Measurements from ENCODE around the gene EMX2.
"Not testable (repeated sequence)": the region's sequence is repeated elsewhere in the genome, so short reads cannot be mapped to it uniquely, and the experiment has no call there.

Gene EMX2

GRCh38 chr10:117554241-117554814 lies 11.8 kb downstream of the EMX2 start:
- in situ Hi-C loops (cut with MboI; ENCODE audit: low sequenced_read_pairs): no loop called here

- in situ Hi-C loops (cut with MboI; ENCODE audit: low sequenced_read_pairs): no loop called here
Observed at GRCh38 chr10:117555017-117555416, 12.5 kb downstream of the EMX2 start.

GRCh38 chr10:117555863-117556262 lies 13.3 kb downstream of the EMX2 start:
- in situ Hi-C loops (cut with MboI; ENCODE audit: low sequenced_read_pairs): no loop called here

- in situ Hi-C loops (cut with MboI; ENCODE audit: low sequenced_read_pairs): no loop called here
Observed at GRCh38 chr10:117556356-117556755, 13.8 kb downstream of the EMX2 start.

- in situ Hi-C loops (cut with MboI; ENCODE audit: low sequenced_read_pairs): no loop called here
Observed at GRCh38 chr10:117559712-117560111, 17.2 kb downstream of the EMX2 start.

- in situ Hi-C loops (cut with MboI; ENCODE audit: low sequenced_read_pairs): no loop called here
Observed at GRCh38 chr10:117560942-117561341, 18.4 kb downstream of the EMX2 start.

- in situ Hi-C loops (cut with MboI; ENCODE audit: low sequenced_read_pairs): no loop called here
Observed at GRCh38 chr10:117562220-117562619, 19.7 kb downstream of the EMX2 start.

GRCh38 chr10:117562896-117563737 lies 20.6 kb downstream of the EMX2 start:
- in situ Hi-C loops (cut with MboI; ENCODE audit: low sequenced_read_pairs): no loop called here

- in situ Hi-C loops (cut with MboI; ENCODE audit: low sequenced_read_pairs): no loop called here
Observed at GRCh38 chr10:117563780-117564179, 21.2 kb downstream of the EMX2 start.

GRCh38 chr10:117565068-117565467 lies 22.5 kb downstream of the EMX2 start:
- in situ Hi-C loops (cut with MboI; ENCODE audit: low sequenced_read_pairs): no loop called here

GRCh38 chr10:117568334-117568733 lies 25.8 kb downstream of the EMX2 start:
- in situ Hi-C loops (cut with MboI; ENCODE audit: low sequenced_read_pairs): no loop called here

- in situ Hi-C loops (cut with MboI; ENCODE audit: low sequenced_read_pairs): no loop called here
Observed at GRCh38 chr10:117569610-117570390, 27.3 kb downstream of the EMX2 start.

- in situ Hi-C loops (cut with MboI; ENCODE audit: low sequenced_read_pairs): no loop called here
Observed at GRCh38 chr10:117570880-117571279, 28.3 kb downstream of the EMX2 start.

GRCh38 chr10:117574498-117575146 lies 32.1 kb downstream of the EMX2 start:
- in situ Hi-C loops (cut with MboI; ENCODE audit: low sequenced_read_pairs): no loop called here

GRCh38 chr10:117578490-117578889 lies 35.9 kb downstream of the EMX2 start:
- in situ Hi-C loops (cut with MboI; ENCODE audit: low sequenced_read_pairs): no loop called here

- in situ Hi-C loops (cut with MboI; ENCODE audit: low sequenced_read_pairs): no loop called here
Observed at GRCh38 chr10:117578999-117579590, 36.5 kb downstream of the EMX2 start.

- in situ Hi-C loops (cut with MboI; ENCODE audit: low sequenced_read_pairs): no loop called here
Observed at GRCh38 chr10:117581961-117582360, 39.4 kb downstream of the EMX2 start.

- in situ Hi-C loops (cut with MboI; ENCODE audit: low sequenced_read_pairs): not testable (repeated sequence)
Observed at GRCh38 chr10:117584831-117585230, 42.3 kb downstream of the EMX2 start.

- in situ Hi-C loops (cut with MboI; ENCODE audit: low sequenced_read_pairs): no loop called here
Observed at GRCh38 chr10:117587036-117587435, 44.5 kb downstream of the EMX2 start.

- in situ Hi-C loops (cut with MboI; ENCODE audit: low sequenced_read_pairs): no loop called here
Observed at GRCh38 chr10:117590101-117590875, 47.7 kb downstream of the EMX2 start.

Data from HL-60/S4 treated with phorbol 12-myristate 13-acetate at 8.2 ng/mL for 4 days and 3 days (cell line).